ENCODE measurements around the gene SIDT2. TPM values are rescaled to one million over a fixed set of nuclear protein-coding genes. Genes with fewer than 3 reads are reported as not detected.

SIDT2 gene
- polyA plus RNA-seq, 1 donor from 2014 or later: 11.1 TPM

GRCh38 chr11:117202386-117203068 lies 24.0 kb downstream of the SIDT2 start:
- Histone ChIP-seq H3K4me3 (ENCODE audit: low read length) (no peak overlapping the region), H3F3A (ENCODE audit: insufficient read depth, low read length, poor library complexity, severe bottlenecking) (no peaks in the 10 kb centered on the region), H3K4me2 (ENCODE audit: low read length) (no peak overlapping the region), H3K36me3 (ENCODE audit: insufficient read depth, low read length) (no peaks in the 10 kb centered on the region), H3K9me2 (ENCODE audit: insufficient read depth, low read length) (no peaks in the 10 kb centered on the region), H4K20me1 (ENCODE audit: insufficient read depth) (no peaks in the 10 kb centered on the region), H3K9me3 (ENCODE audit: low read length) (no peaks in the 10 kb centered on the region), H3K79me2 (replicated peaks; ENCODE audit: insufficient read depth, low read length) (no peaks in the 10 kb centered on the region), H3K9ac (ENCODE audit: low read length) (no peak overlapping the region), H3K27me3 (ENCODE audit: insufficient read depth, low read depth, low read length) (no peaks in the 10 kb centered on the region), H3K27ac (ENCODE audit: low read length) (no peak overlapping the region), H2AFZ (ENCODE audit: low read depth, low read length) (no peak overlapping the region)
- TF ChIP-seq REST (IDR thresholded peaks at IDR 0.05; ENCODE audit: borderline replicate concordance) (no peak), RAD21 (conservative IDR thresholded peaks at IDR 0.05) (no peak), SMC3 (conservative IDR thresholded peaks at IDR 0.05; ENCODE audit: poor library complexity) (no peak), MXI1 (conservative IDR thresholded peaks at IDR 0.05; ENCODE audit: poor library complexity, severe bottlenecking) (no peak), TAF1 (IDR thresholded peaks at IDR 0.05; ENCODE audit: low read depth) (no peak), CTCF (IDR thresholded peaks at IDR 0.05; ENCODE audit: poor library complexity, severe bottlenecking) (no peak), EZH2 (IDR thresholded peaks at IDR 0.05; ENCODE audit: borderline replicate concordance, insufficient read depth, low read length, poor library complexity, severe bottlenecking) (no peak), POLR2AphosphoS5 (IDR thresholded peaks at IDR 0.05) (no peak), EP300 (conservative IDR thresholded peaks at IDR 0.05; ENCODE audit: poor library complexity, severe bottlenecking) (no peak)

- H4K20me1 ChIP-seq (ENCODE audit: insufficient read depth): no peaks in the 10 kb centered on the region
- no peak overlapping the region for H3K4me3 ChIP-seq (ENCODE audit: low read length)
- H3K27me3 ChIP-seq (ENCODE audit: insufficient read depth, low read depth, low read length): no peaks in the 10 kb centered on the region
- no peak overlapping the region for H3K27ac ChIP-seq (ENCODE audit: low read length)
- H3F3A ChIP-seq (ENCODE audit: insufficient read depth, low read length, poor library complexity, severe bottlenecking): no peaks in the 10 kb centered on the region
- no peaks in the 10 kb centered on the region for H3K79me2 ChIP-seq (replicated peaks; ENCODE audit: insufficient read depth, low read length)
- H3K9me3 ChIP-seq (ENCODE audit: low read length): no peaks in the 10 kb centered on the region
- TF ChIP-seq MXI1 (conservative IDR thresholded peaks at IDR 0.05; ENCODE audit: poor library complexity, severe bottlenecking): no peak
- no peak for TF ChIP-seq RAD21 (conservative IDR thresholded peaks at IDR 0.05)
- TF ChIP-seq REST (IDR thresholded peaks at IDR 0.05; ENCODE audit: borderline replicate concordance): no peak
- TF ChIP-seq POLR2AphosphoS5 (IDR thresholded peaks at IDR 0.05): no peak
- no peak for TF ChIP-seq EZH2 (IDR thresholded peaks at IDR 0.05; ENCODE audit: borderline replicate concordance, insufficient read depth, low read length, poor library complexity, severe bottlenecking)
- TF ChIP-seq TAF1 (IDR thresholded peaks at IDR 0.05; ENCODE audit: low read depth): no peak
- TF ChIP-seq SMC3 (conservative IDR thresholded peaks at IDR 0.05; ENCODE audit: poor library complexity): no peak
- TF ChIP-seq CTCF (IDR thresholded peaks at IDR 0.05; ENCODE audit: poor library complexity, severe bottlenecking): no peak
- TF ChIP-seq EP300 (conservative IDR thresholded peaks at IDR 0.05; ENCODE audit: poor library complexity, severe bottlenecking): no peak
- H3K4me2 ChIP-seq (ENCODE audit: low read length): no peak overlapping the region
- no peak overlapping the region for H2AFZ ChIP-seq (ENCODE audit: low read depth, low read length)
- H3K36me3 ChIP-seq (ENCODE audit: insufficient read depth, low read length): no peaks in the 10 kb centered on the region
- H3K9ac ChIP-seq (ENCODE audit: low read length): no peak overlapping the region
- H3K9me2 ChIP-seq (ENCODE audit: insufficient read depth, low read length): no peaks in the 10 kb centered on the region
These were observed 24.5 kb downstream of the SIDT2 start for GRCh38 chr11:117203069-117203407.

All from neural cell (in vitro differentiated cells).